ENCODE data around the gene CIPC.
A peak's percentile ranks its signal among the peaks of the same experiment; 100 is the strongest.

CIPC gene

DNA sequence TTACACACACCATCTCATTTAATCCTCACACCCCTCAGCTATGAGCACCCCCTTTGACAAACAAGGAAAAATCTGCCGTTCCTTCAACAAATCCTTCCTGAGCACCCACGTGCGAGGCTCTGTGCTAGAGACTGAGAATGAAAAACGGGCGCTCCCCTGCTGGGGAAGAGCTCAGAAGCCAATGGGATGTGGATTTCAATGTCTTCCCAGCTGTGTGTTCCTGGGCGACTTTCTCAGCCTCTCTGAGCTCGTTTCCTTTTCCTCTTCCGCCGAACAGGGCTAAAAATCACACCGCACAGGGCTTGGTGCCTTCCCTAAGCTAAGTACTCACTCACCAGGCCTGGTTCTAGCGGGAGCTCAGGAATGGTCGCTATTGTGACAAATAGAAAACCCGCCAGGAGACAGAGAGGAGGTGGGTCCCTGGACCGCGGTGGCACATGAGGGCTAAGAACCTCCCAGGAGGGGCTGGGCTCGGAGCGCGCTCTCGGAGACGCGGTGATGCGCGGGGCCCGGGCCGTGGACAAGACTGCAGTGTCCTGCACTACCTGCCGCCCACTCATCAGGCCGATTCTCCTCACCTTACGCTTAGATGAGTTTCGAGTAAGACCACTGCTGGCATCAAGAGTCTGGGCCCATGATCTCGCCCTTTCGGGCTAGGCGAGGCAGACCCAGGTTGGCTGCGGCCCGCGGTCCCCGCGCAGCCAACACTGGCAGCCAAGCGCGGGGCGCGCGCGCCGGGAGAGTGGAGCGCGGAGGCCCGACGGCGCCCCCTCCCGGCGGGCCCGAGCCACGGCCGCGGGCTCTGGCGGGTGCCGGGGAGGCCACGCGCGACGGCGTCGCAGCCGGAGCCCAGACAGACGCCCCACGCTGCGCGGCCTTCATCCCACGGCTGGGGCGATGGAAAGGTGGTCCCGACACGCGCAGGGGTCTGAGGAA lies 26.6 kb downstream of the CIPC start:
- Histone ChIP-seq H3F3A (ENCODE audit: insufficient read depth) (peaks cover 26% of the 10 kb centered on the region), H3K27ac (ENCODE audit: low read depth, low read length) (no peak overlapping the region), H3K9ac (ENCODE audit: low read length) (no peak overlapping the region), H2AFZ (ENCODE audit: low read depth, low read length, severe bottlenecking) (no peak overlapping the region), H3K9me3 (ENCODE audit: insufficient read depth, low read length) (no peaks in the 10 kb centered on the region), H4K20me1 (ENCODE audit: low read depth, low read length) (no peaks in the 10 kb centered on the region), H3K36me3 (ENCODE audit: low read length) (no peaks in the 10 kb centered on the region), H3K4me3 (ENCODE audit: insufficient read depth, low read length, poor library complexity, severe bottlenecking) (no peak overlapping the region), H3K4me2 (ENCODE audit: low read depth, low read length, poor library complexity, severe bottlenecking) (peak overlapping the region; percentile 25), H3K79me2 (ENCODE audit: insufficient read depth, low read length) (no peaks in the 10 kb centered on the region), H3K9me2 (replicated peaks; ENCODE audit: insufficient read depth, low read length) (no peaks in the 10 kb centered on the region), H3K27me3 (ENCODE audit: low read length) (no peaks in the 10 kb centered on the region)
- TF ChIP-seq EZH2phosphoT487 (conservative IDR thresholded peaks at IDR 0.05; ENCODE audit: low read length) (no peak), CTCF (IDR thresholded peaks at IDR 0.05; ENCODE audit: insufficient read depth, low read length, poor library complexity, severe bottlenecking) (peak; percentile 45)

GRCh38 chr14:77125281-77125801 lies 27.3 kb downstream of the CIPC start:
- Histone ChIP-seq H3K4me2 (ENCODE audit: low read depth, low read length, poor library complexity, severe bottlenecking) (peak overlapping the region; percentile 25), H3K27ac (ENCODE audit: low read depth, low read length) (no peak overlapping the region), H2AFZ (ENCODE audit: low read depth, low read length, severe bottlenecking) (no peak overlapping the region), H3K27me3 (ENCODE audit: low read length) (no peaks in the 10 kb centered on the region), H3K9ac (ENCODE audit: low read length) (no peak overlapping the region), H4K20me1 (ENCODE audit: low read depth, low read length) (no peaks in the 10 kb centered on the region), H3K79me2 (ENCODE audit: insufficient read depth, low read length) (no peaks in the 10 kb centered on the region), H3K9me2 (replicated peaks; ENCODE audit: insufficient read depth, low read length) (no peaks in the 10 kb centered on the region), H3K4me3 (ENCODE audit: insufficient read depth, low read length, poor library complexity, severe bottlenecking) (no peak overlapping the region), H3K9me3 (ENCODE audit: insufficient read depth, low read length) (no peaks in the 10 kb centered on the region), H3F3A (ENCODE audit: insufficient read depth) (peaks cover 24% of the 10 kb centered on the region), H3K36me3 (ENCODE audit: low read length) (no peaks in the 10 kb centered on the region)
- no peak for TF ChIP-seq EZH2phosphoT487 (conservative IDR thresholded peaks at IDR 0.05; ENCODE audit: low read length)
- TF ChIP-seq CTCF (IDR thresholded peaks at IDR 0.05; ENCODE audit: insufficient read depth, low read length, poor library complexity, severe bottlenecking), result no peak

GRCh38 chr14:77125823-77126325 lies 27.8 kb downstream of the CIPC start:
- TF ChIP-seq CTCF (IDR thresholded peaks at IDR 0.05; ENCODE audit: insufficient read depth, low read length, poor library complexity, severe bottlenecking) (no peak), EZH2phosphoT487 (conservative IDR thresholded peaks at IDR 0.05; ENCODE audit: low read length) (no peak)
- no peaks in the 10 kb centered on the region for H3K27me3 ChIP-seq (ENCODE audit: low read length)
- H3K36me3 ChIP-seq (ENCODE audit: low read length), result no peaks in the 10 kb centered on the region
- H3K9me3 ChIP-seq (ENCODE audit: insufficient read depth, low read length), result no peaks in the 10 kb centered on the region
- H3K4me2 ChIP-seq (ENCODE audit: low read depth, low read length, poor library complexity, severe bottlenecking), result no peak overlapping the region
- H2AFZ ChIP-seq (ENCODE audit: low read depth, low read length, severe bottlenecking), result no peak overlapping the region
- no peaks in the 10 kb centered on the region for H3K79me2 ChIP-seq (ENCODE audit: insufficient read depth, low read length)
- no peaks in the 10 kb centered on the region for H4K20me1 ChIP-seq (ENCODE audit: low read depth, low read length)
- H3K27ac ChIP-seq (ENCODE audit: low read depth, low read length), result no peak overlapping the region
- no peaks in the 10 kb centered on the region for H3K9me2 ChIP-seq (replicated peaks; ENCODE audit: insufficient read depth, low read length)
- H3K9ac ChIP-seq (ENCODE audit: low read length), result no peak overlapping the region
- H3K4me3 ChIP-seq (ENCODE audit: insufficient read depth, low read length, poor library complexity, severe bottlenecking), result no peak overlapping the region
- H3F3A ChIP-seq (ENCODE audit: insufficient read depth), result peaks cover 20% of the 10 kb centered on the region

All from SU-DHL-6 (cell line).